Nephron progenitor cell (in vitro differentiated cells): ENCODE measurements around the gene MAN2C1.
"Not testable (repeated sequence)": the region's sequence is repeated elsewhere in the genome, so short reads cannot be mapped to it uniquely, and the experiment has no call there.

Experiments
- DNase-seq: peaks from one replicate; pipeline ENCODE4 v3.0.0; 2021
- H3K27ac Mint-ChIP-seq: 2 replicates; pipeline ENCODE4 v1.8.0; 2021; ENCODE audit warnings: mild to moderate bottlenecking, moderate library complexity, mixed read lengths
- H3K27me3 Mint-ChIP-seq: 2 replicates; pipeline ENCODE4 v1.8.0; 2021; ENCODE audit warnings: mild to moderate bottlenecking, low read depth, mixed read lengths; ENCODE audit not compliant: poor library complexity
- H3K36me3 Mint-ChIP-seq: 2 replicates; pipeline ENCODE4 v1.8.0; 2021; ENCODE audit warnings: low read depth, mixed read lengths
- H3K4me1 Mint-ChIP-seq: 2 replicates; pipeline ENCODE4 v1.8.0; 2021; ENCODE audit warnings: mixed read lengths
- H3K4me3 Mint-ChIP-seq: 2 replicates; pipeline ENCODE4 v1.8.0; 2021; ENCODE audit warnings: mild to moderate bottlenecking, moderate library complexity, mixed read lengths
- H3K9me3 Mint-ChIP-seq: 2 replicates; pipeline ENCODE4 v1.8.0; 2021; ENCODE audit warnings: mild to moderate bottlenecking, moderate library complexity, mixed read lengths
- CTCF ChIP-seq: fragments of 200-600 bp; sonication (generic); IDR thresholded peaks from 2 replicates; pipeline ENCODE4 v1.5.0; 2021; ENCODE audit warnings: antibody characterized with exemption

The MAN2C1 gene

GRCh38 chr15:75329571-75329970, 38.8 kb downstream of the MAN2C1 start:
- Mint-ChIP-seq H3K27me3 (peaks cover 11% of the 10 kb centered on the region), H3K9me3 (no peaks in the 10 kb centered on the region), H3K4me3 (no peak overlapping the region), H3K4me1 (no peaks in the 10 kb centered on the region), H3K27ac (no peak overlapping the region), H3K36me3 (no peaks in the 10 kb centered on the region)
- no peak for DNase-seq
- TF ChIP-seq CTCF: no peak

- no peaks in the 10 kb centered on the region for H3K9me3 Mint-ChIP-seq
- no peak for DNase-seq
- H3K4me1 Mint-ChIP-seq: no peaks in the 10 kb centered on the region
- H3K36me3 Mint-ChIP-seq: no peaks in the 10 kb centered on the region
- no peak for TF ChIP-seq CTCF
- no peak overlapping the region for H3K27ac Mint-ChIP-seq
- peaks cover 13% of the 10 kb centered on the region for H3K27me3 Mint-ChIP-seq
- H3K4me3 Mint-ChIP-seq: no peak overlapping the region
These were observed 39.7 kb downstream of the MAN2C1 start for GRCh38 chr15:75328493-75329314.

DNA sequence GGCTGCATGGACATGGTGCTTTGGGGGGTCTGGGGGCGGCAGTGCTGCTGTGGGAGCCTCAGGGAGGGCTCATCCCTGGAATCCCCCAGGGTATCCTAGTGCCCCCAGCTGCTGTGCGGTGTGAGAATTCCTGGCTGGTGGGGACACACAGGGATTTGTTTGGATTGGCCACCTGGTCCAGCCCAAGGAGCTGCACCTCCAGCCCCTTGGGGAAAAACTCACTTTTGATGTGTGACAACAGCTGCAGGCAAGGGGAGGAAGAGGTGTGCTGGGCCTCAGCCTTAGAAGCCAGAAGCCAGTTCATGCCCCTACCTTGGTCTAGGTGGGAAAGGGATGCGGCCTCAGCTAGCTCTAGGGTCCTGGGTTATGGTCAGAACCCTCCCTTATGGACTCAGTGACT, 40.9 kb downstream of the MAN2C1 start:
- Mint-ChIP-seq H3K4me1 (no peaks in the 10 kb centered on the region), H3K27ac (no peak overlapping the region), H3K4me3 (no peak overlapping the region), H3K9me3 (no peaks in the 10 kb centered on the region), H3K36me3 (no peaks in the 10 kb centered on the region), H3K27me3 (peaks cover 20% of the 10 kb centered on the region)
- TF ChIP-seq CTCF: no peak
- no peak for DNase-seq

- peaks cover 20% of the 10 kb centered on the region for H3K27me3 Mint-ChIP-seq
- H3K4me3 Mint-ChIP-seq: no peak overlapping the region
- H3K36me3 Mint-ChIP-seq: no peaks in the 10 kb centered on the region
- H3K4me1 Mint-ChIP-seq: no peaks in the 10 kb centered on the region
- no peak for TF ChIP-seq CTCF
- no peak for DNase-seq
- no peaks in the 10 kb centered on the region for H3K9me3 Mint-ChIP-seq
- no peak overlapping the region for H3K27ac Mint-ChIP-seq
These were observed 41.4 kb downstream of the MAN2C1 start for GRCh38 chr15:75327005-75327404.

DNA sequence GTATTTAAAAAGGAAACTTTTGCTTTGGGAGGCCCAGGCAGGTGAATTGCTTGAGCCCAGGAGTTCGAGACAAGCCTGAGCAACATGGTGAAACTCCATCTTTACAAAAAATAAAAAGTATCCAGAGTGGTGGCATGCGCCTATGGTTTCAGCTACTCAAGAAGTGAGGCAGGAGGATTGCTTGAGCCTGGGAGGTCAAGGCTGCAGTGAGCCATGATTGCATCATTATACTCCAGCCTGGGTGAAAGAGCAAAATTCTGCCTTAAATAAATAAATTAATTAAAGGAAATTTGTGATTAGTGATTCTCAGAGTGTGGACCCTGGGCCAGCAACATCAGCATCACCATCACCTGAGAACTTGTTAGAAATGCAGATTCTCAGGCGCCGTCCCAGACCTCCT, 42.5 kb downstream of the MAN2C1 start:
- Mint-ChIP-seq H3K27me3 (peaks cover 25% of the 10 kb centered on the region), H3K27ac (no peak overlapping the region), H3K36me3 (no peaks in the 10 kb centered on the region), H3K4me1 (no peaks in the 10 kb centered on the region), H3K9me3 (peaks cover 4% of the 10 kb centered on the region), H3K4me3 (no peak overlapping the region)
- DNase-seq: no peak
- no peak for TF ChIP-seq CTCF

DNA sequence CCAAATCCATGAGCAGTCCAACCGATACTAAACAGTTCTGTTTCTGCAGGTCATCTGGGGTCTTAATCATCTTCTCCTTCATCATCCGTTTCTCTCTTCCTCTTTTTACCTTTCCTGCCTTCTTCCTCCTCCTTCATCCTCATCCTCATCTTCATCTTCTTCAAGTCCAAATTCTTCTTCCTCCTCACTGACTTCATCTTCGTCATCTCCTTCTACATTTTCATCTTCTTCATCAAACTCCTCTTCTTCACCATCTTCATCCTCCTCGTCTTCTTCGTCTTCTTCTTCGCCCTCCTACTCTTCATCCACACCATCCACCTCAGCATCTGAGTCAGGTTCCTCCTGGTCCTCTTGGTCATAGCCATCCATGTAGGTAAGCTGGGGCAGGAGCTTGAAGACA, 46.7 kb downstream of the MAN2C1 start:
- Mint-ChIP-seq H3K36me3 (no peaks in the 10 kb centered on the region), H3K27me3 (peaks cover 28% of the 10 kb centered on the region), H3K27ac (no peak overlapping the region), H3K9me3 (peaks cover 4% of the 10 kb centered on the region), H3K4me1 (no peaks in the 10 kb centered on the region), H3K4me3 (no peak overlapping the region)
- no peak for TF ChIP-seq CTCF
- no peak for DNase-seq

DNA sequence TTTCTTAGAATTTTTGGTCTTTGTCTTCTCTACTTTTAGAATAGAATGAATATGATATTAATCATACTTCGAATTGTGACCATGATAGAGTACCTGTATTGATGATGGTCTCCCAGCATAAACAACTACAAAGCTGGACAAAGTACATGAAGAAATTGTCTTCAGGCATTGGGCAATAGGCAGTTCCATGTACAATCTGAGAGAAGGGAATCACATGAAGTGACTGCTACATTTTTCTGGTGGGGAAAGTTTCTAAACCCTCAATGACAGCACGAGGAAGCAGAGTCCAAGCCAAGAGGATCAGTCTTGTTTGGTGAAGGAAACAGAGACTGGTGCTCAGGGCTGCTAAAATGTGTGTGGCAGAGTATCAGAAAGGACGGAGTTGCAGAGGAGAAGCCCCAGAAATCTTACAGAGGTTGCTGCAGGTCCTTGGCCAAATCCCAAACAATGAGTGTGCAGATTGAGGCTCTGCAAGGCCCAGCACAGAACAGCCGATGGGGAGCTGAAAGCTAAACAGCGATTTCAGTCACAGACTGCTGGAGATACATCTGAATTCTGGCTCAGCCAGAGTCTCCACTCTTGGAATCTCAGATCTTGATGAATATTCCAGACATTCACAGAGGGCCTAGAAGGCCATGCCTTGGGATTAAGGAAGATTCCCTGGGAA, 49.0 kb downstream of the MAN2C1 start:
- not testable (repeated sequence) for H3K4me1 Mint-ChIP-seq, DNase-seq, H3K9me3 Mint-ChIP-seq, H3K36me3 Mint-ChIP-seq, H3K27ac Mint-ChIP-seq, H3K4me3 Mint-ChIP-seq
- peaks cover 29% of the 10 kb centered on the region for H3K27me3 Mint-ChIP-seq
